Subcutaneous adipose tissue (tissue), 4 donors: ENCODE measurements around the gene PANX2. TPM values are rescaled to one million over a fixed set of nuclear protein-coding genes. Genes with fewer than 3 reads are reported as not detected.

Experiments
- total RNA-seq, 4 donors: library from RNA; depleted of rRNA; stranded (reverse); fragments of >200 nt; gene quantifications; one replicate each; pipeline ENCODE4 v1.1.0, GENCODE V29; 2016
- TF ChIP-seq, protein P1 (sequence below): fragments of 450-650 bp; IDR thresholded peaks from one replicate; pipeline ENCODE4 v1.5.1; 2016; ENCODE audit warnings: low read depth, mild to moderate bottlenecking, control low read depth, antibody characterized with exemption, moderate library complexity

Gene PANX2
- total RNA-seq, 4 donors from 2014 or later, result 0.44 TPM; not detected in 3

- TF ChIP-seq, protein P1, sequence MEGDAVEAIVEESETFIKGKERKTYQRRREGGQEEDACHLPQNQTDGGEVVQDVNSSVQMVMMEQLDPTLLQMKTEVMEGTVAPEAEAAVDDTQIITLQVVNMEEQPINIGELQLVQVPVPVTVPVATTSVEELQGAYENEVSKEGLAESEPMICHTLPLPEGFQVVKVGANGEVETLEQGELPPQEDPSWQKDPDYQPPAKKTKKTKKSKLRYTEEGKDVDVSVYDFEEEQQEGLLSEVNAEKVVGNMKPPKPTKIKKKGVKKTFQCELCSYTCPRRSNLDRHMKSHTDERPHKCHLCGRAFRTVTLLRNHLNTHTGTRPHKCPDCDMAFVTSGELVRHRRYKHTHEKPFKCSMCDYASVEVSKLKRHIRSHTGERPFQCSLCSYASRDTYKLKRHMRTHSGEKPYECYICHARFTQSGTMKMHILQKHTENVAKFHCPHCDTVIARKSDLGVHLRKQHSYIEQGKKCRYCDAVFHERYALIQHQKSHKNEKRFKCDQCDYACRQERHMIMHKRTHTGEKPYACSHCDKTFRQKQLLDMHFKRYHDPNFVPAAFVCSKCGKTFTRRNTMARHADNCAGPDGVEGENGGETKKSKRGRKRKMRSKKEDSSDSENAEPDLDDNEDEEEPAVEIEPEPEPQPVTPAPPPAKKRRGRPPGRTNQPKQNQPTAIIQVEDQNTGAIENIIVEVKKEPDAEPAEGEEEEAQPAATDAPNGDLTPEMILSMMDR, result no peak
Measured at GRCh38 chr22:50161508-50162390, 8.8 kb upstream of the PANX2 start.

GRCh38 chr22:50162391-50162956, 8.1 kb upstream of the PANX2 start:
- TF ChIP-seq, protein P1, result no peak

DNA sequence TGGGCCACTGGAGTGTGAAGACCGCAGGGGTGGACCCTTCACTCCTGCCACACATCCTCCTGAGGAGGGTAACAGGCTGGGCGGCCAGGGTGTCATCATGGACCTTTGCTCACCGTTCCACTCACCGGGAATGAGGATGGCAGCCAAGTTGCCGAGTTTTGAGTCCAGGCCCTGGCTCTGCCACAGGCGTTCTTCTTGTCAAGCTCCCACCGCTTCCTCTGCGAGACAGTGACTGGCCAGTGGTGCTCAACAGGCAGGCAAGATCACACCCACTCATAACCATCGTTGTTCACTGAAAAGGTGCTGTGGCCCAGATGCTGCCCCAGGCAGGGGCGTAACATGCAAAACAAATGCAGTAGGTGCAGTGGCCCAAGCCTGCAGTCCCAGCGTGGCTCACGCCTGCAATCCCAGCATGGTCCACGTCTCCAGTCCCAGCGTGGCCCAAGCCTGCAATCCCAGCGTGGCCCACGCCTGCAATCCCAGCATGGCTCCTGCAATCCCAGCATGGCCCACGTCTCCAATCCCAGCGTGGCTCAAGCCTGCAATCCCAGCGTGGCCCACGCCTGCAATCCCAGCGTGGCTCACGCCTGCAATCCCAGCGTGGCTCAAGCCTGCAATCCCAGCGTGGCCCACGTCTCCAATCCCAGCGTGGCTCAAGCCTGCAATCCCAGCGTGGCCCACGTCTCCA, 5.0 kb upstream of the PANX2 start:
- TF ChIP-seq, protein P1, result no peak

DNA sequence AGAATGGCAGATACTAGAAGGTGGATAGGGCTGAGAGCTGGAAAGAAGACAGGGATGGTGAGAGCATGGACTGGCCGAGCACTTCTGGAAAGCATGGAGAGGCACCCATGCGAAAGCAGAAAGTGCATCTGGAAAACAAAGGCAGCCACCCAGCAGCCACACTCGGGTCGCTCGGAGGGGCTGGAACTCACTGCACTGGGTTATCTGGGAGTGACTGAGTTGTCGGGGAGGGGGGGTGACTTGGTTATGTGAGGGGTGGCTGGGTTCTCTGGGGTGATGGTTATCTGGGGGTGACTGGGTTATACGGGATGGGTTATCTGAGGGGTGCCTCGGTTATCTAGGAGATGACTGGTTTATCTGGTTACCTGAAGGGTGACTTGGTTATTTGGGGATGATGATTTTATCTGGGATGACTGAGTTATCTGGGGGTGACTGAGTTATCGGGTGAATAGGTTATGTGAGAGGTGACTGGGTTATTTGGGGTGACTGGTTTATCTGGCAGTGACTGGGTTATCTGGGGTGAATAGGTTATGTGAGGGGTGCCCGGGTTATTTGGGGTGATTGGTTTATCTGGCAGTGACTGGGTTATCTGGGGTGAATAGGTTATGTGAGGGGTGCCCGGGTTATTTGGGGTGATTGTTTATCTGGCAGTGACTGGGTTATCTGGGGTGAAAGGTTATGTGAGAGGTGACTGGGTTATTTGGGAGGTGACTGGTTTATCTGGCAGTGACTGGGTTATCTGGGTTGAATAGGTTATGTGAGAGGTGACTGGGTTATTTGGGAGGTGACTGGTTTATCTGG, 2.6 kb upstream of the PANX2 start:
- TF ChIP-seq, protein P1, result no peak

DNA sequence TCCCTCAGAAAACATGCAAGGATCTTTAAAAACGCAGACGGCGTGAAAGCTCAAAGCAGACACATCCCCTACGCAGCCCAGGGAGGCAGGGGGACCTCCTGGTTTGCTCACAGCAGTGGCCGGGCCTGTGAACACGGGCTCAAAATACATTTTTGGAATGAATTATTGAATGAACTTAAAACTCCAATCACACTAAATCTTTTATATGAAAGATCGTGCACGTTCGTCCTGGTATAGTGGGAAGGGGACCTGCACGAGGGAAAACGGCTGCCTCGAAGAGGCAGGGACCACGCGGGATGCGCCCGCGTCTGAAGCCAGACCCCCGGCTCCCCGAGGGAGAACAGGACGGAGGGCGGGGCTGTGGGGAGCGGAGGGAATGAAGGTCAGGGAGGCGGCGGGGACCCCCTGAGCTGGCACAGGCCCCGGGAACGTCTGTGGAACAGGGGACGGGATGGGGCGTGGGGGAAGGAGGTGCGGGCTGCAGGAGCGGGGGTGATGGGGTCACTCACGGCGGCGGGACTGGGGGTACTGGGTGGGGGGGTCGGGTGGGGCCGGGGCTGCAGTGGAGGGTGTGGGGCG, 1.3 kb upstream of the PANX2 start:
- TF ChIP-seq, protein P1, result no peak

DNA sequence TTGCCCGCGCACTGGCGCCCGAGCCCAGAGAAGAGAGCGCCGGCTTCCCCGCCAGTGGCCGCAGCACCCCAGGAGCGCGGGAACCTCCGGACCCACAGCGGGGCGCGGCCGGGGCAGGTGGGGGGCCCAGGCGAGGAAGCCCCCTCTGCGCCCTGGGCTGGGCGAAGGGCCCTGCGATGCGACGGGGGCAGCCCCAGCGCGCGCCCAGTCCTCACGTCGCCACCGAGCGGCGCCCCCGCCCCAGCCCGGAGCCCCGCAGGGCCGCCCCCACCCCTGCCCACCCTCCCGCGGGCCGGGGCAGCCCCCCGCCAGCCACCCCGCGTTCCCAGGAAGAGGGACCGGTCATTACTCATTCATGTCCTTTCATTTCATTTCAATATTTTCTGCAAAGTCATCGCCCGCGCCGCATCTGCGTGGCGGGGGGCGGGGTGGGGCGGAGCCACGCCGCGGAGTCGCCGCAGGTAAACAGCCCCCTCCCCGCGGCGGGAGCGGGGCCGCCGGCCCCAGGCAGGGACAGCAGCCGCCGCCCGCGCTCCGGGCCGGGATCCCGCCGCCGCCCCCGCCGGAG, 673 bp upstream of the PANX2 start:
- TF ChIP-seq, protein P1, result no peak
